H9 (cell line): Measurements from ENCODE around the gene GPR45. TPM values are rescaled to one million over a fixed set of nuclear protein-coding genes. Genes with fewer than 3 reads are reported as not detected.

Experiments
- DNase-seq: peaks from one replicate; pipeline ENCODE4 v3.0.0-alpha.2; 2017
- H2AFZ ChIP-seq: one replicate; pipeline ENCODE4 v1.6.1; 2013; ENCODE audit warnings: mild to moderate bottlenecking, low read length, control low read depth, moderate library complexity
- H2AK5ac ChIP-seq: 2 replicates; pipeline ENCODE4 v1.6.1; 2013; ENCODE audit warnings: low read length, control low read depth, mixed read lengths; ENCODE audit not compliant: insufficient read length
- H2BK120ac ChIP-seq: one replicate; pipeline ENCODE4 v1.6.1; 2013; ENCODE audit warnings: low read depth, mild to moderate bottlenecking, low read length, control low read depth, inconsistent platforms; ENCODE audit not compliant: poor library complexity, severe bottlenecking
- H2BK12ac ChIP-seq: 2 replicates; pipeline ENCODE4 v1.6.1; 2013; ENCODE audit warnings: low read length, control low read depth, mixed read lengths, low read depth; ENCODE audit not compliant: insufficient read length
- H2BK15ac ChIP-seq: 2 replicates; pipeline ENCODE4 v1.6.1; 2013; ENCODE audit warnings: low read depth, low read length, control low read depth
- H2BK20ac ChIP-seq: one replicate; pipeline ENCODE4 v1.6.1; 2013; ENCODE audit warnings: low read depth, mild to moderate bottlenecking, low read length, control low read depth, inconsistent platforms; ENCODE audit not compliant: poor library complexity, severe bottlenecking
- H2BK5ac ChIP-seq: 2 replicates; pipeline ENCODE4 v1.6.1; 2013; ENCODE audit warnings: low read length, control low read depth, mixed read lengths; ENCODE audit not compliant: insufficient read length
- H3K14ac ChIP-seq: 2 replicates; pipeline ENCODE4 v1.6.1; 2013; ENCODE audit warnings: low read length, control low read depth; ENCODE audit not compliant: insufficient read depth
- H3K18ac ChIP-seq: 2 replicates; pipeline ENCODE4 v1.6.1; 2013; ENCODE audit warnings: low read depth, mild to moderate bottlenecking, mixed read lengths, low read length, control low read depth; ENCODE audit not compliant: insufficient read length
- H3K23ac ChIP-seq: 2 replicates; pipeline ENCODE4 v1.6.1; 2013; ENCODE audit warnings: low read length, control low read depth, mixed read lengths, low read depth; ENCODE audit not compliant: insufficient read length
- H3K23me2 ChIP-seq: 2 replicates; pipeline ENCODE4 v1.6.1; 2013; ENCODE audit warnings: low read depth, mild to moderate bottlenecking, mixed read lengths, low read length, control low read depth; ENCODE audit not compliant: insufficient read length, poor library complexity, severe bottlenecking
- H3K27ac ChIP-seq: 2 replicates; pipeline ENCODE4 v1.5.1; 2013; ENCODE audit warnings: low read length, control low read depth, mixed read lengths, low read depth; ENCODE audit not compliant: insufficient read length
- H3K27me3 ChIP-seq: 2 replicates; pipeline ENCODE4 v1.6.1; 2013; ENCODE audit warnings: low read length, control low read depth, inconsistent platforms; ENCODE audit not compliant: insufficient read depth
- H3K4ac ChIP-seq: 2 replicates; pipeline ENCODE4 v1.6.1; 2013; ENCODE audit warnings: low read depth, mild to moderate bottlenecking, control low read depth, inconsistent platforms, low read length, moderate library complexity
- H3K4me1 ChIP-seq: 2 replicates; pipeline ENCODE4 v1.6.1; 2013; ENCODE audit warnings: low read length, control low read depth, inconsistent platforms; ENCODE audit not compliant: insufficient read depth
- H3K4me2 ChIP-seq: 2 replicates; pipeline ENCODE4 v1.6.1; 2013; ENCODE audit warnings: low read length, control low read depth, mixed read lengths; ENCODE audit not compliant: insufficient read length, insufficient read depth
- H3K56ac ChIP-seq: 2 replicates; pipeline ENCODE4 v1.6.1; 2013; ENCODE audit warnings: low read depth, mild to moderate bottlenecking, mixed read lengths, low read length, control low read depth; ENCODE audit not compliant: insufficient read length
- H3K79me1 ChIP-seq: 2 replicates; pipeline ENCODE4 v1.6.1; 2013; ENCODE audit warnings: low read depth, mild to moderate bottlenecking, moderate library complexity, low read length, control low read depth, inconsistent platforms; ENCODE audit not compliant: insufficient read depth, poor library complexity, severe bottlenecking
- H3K79me2 ChIP-seq: 2 replicates; pipeline ENCODE4 v1.6.1; 2013; ENCODE audit warnings: low read length, control low read depth, inconsistent platforms; ENCODE audit not compliant: insufficient read depth
- H3K9ac ChIP-seq: 2 replicates; pipeline ENCODE4 v1.6.1; 2013; ENCODE audit warnings: low read length, control low read depth, mixed read lengths; ENCODE audit not compliant: insufficient read length; ENCODE audit errors: extremely low read depth
- H3K9me3 ChIP-seq: one replicate; pipeline ENCODE4 v1.6.1; 2013; ENCODE audit warnings: low read depth, low read length, inconsistent platforms; ENCODE audit not compliant: control insufficient read depth
- H3T11ph ChIP-seq: one replicate; pipeline ENCODE4 v1.6.1; 2013; ENCODE audit warnings: mild to moderate bottlenecking, low read length, control low read depth, inconsistent platforms
- H4K20me1 ChIP-seq: one replicate; pipeline ENCODE4 v1.6.1; 2013; ENCODE audit not compliant: control insufficient read depth, insufficient read length, insufficient read depth
- H4K5ac ChIP-seq: 2 replicates; pipeline ENCODE4 v1.6.1; 2013; ENCODE audit warnings: low read depth, mild to moderate bottlenecking, mixed read lengths, low read length, control low read depth; ENCODE audit not compliant: insufficient read length
- H4K8ac ChIP-seq: replicated peaks from 2 replicates; pipeline ENCODE4 v1.6.1; 2013; ENCODE audit warnings: low read length, control low read depth, mixed read lengths, low read depth; ENCODE audit not compliant: insufficient read length
- H4K91ac ChIP-seq: 2 replicates; pipeline ENCODE4 v1.6.1; 2013; ENCODE audit warnings: low read depth, mild to moderate bottlenecking, moderate library complexity, mixed read lengths, low read length, control low read depth; ENCODE audit not compliant: insufficient read length
- H3K27ac Mint-ChIP-seq, 3 experiments: 2 replicates in 2 of 3; 3 replicates in 1 of 3; pipeline ENCODE4 v1.8.0; 2020 to 2021; ENCODE audit warnings: mixed read lengths in 3 of 3, mild to moderate bottlenecking in 1 of 3, moderate library complexity in 1 of 3
- H3K27me3 Mint-ChIP-seq: 2 replicates; pipeline ENCODE4 v1.8.0; 2021; ENCODE audit warnings: low read depth, mild to moderate bottlenecking, moderate library complexity, mixed read lengths
- H3K36me3 Mint-ChIP-seq, 3 experiments: 2 replicates in 2 of 3; 3 replicates in 1 of 3; pipeline ENCODE4 v1.8.0; 2020 to 2021; ENCODE audit warnings: low read depth in 3 of 3, mixed read lengths in 3 of 3; ENCODE audit not compliant: insufficient read depth in 1 of 3
- H3K4me1 Mint-ChIP-seq, 2 experiments: 2 replicates each; pipeline ENCODE4 v1.8.0; 2020; ENCODE audit warnings: mixed read lengths in 2 of 2
- H3K4me3 Mint-ChIP-seq, 2 experiments: 2 replicates in 1 of 2; 3 replicates in 1 of 2; pipeline ENCODE4 v1.8.0; 2020 to 2021; ENCODE audit warnings: mild to moderate bottlenecking in 2 of 2, mixed read lengths in 2 of 2, moderate library complexity in 1 of 2
- H3K9me3 Mint-ChIP-seq, 2 experiments: 2 replicates in 1 of 2; 3 replicates in 1 of 2; pipeline ENCODE4 v1.8.0; 2020; ENCODE audit warnings: mild to moderate bottlenecking in 2 of 2, mixed read lengths in 2 of 2, moderate library complexity in 1 of 2
- WGBS: extraction: QIAGEN DNeasy Blood & Tissue Kit; methylation state at CpG from one replicate; pipeline ENCODE4 v1.1.7; 2013; ENCODE audit warnings: missing lambda C conversion rate, low lambda C conversion rate, mixed read lengths; ENCODE audit not compliant: insufficient read length; ENCODE audit errors: extremely low coverage; 5-methylcytosine and 5-hydroxymethylcytosine counted together
- total RNA-seq: library from RNA; stranded (reverse); gene quantifications from 2 replicates; pipeline ENCODE4 v1.2.1, GENCODE V29; 2021
- TF ChIP-seq, protein P1 (sequence below): fragments of 200-600 bp; sonication (generic); conservative IDR thresholded peaks from 3 replicates; pipeline ENCODE4 v1.8.0; 2021; ENCODE audit warnings: antibody characterized with exemption, mild to moderate bottlenecking

GPR45 gene
- total RNA-seq, 1 experiment from 2014 or later = not detected

DNA sequence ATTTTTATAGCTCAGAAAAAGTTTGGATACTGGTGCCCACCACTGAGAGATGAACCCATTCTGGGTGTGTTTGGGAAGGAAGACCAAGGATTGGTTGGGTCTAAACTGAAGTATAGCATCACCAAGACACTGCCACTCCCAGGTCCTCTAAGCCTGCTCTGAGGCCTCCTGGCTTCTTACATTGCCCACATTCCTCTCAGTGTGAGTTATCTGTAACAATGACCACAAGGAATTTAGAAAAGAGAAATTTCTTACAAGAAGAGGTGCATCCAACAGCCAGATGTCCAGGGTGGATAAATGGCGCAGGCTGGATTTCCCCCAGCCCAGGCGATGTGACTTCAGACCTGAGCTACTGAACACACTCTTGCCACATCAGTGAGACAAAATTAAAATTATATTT, 1.6 kb upstream of the GPR45 start:
- Histone ChIP-seq H2BK15ac (no peak overlapping the region), H2BK20ac (no peak overlapping the region), H2AK5ac (no peak overlapping the region), H3K14ac (no peak overlapping the region), H3K4ac (no peak overlapping the region), H4K5ac (no peak overlapping the region), H3K27me3 (no peaks in the 10 kb centered on the region), H3K4me2 (no peak overlapping the region), H2BK5ac (no peak overlapping the region), H3K27ac (no peak overlapping the region), H3K9ac (no peak overlapping the region), H3K9me3 (no peaks in the 10 kb centered on the region), H2BK120ac (no peak overlapping the region), H3K23ac (no peak overlapping the region), H2AFZ (no peak overlapping the region), H3T11ph (no peak overlapping the region), H3K79me1 (no peaks in the 10 kb centered on the region), H3K23me2 (no peaks in the 10 kb centered on the region), H4K91ac (no peak overlapping the region), H3K56ac (no peak overlapping the region), H4K20me1 (no peaks in the 10 kb centered on the region), H3K18ac (no peak overlapping the region), H2BK12ac (no peak overlapping the region), H4K8ac (no peak overlapping the region), H3K79me2 (no peaks in the 10 kb centered on the region), H3K4me1 (no peaks in the 10 kb centered on the region)
- Mint-ChIP-seq H3K9me3 (no peaks in the 10 kb centered on the region; a peak in 1 of 5 replicates), H3K4me3 (no peak overlapping the region), H3K36me3 (no peaks in the 10 kb centered on the region; a peak in 1 of 7 replicates), H3K4me1 (peaks cover 14 to 19% of the 10 kb centered on the region in 2 experiments), H3K27me3 (peaks cover 25% of the 10 kb centered on the region), H3K27ac (no peak overlapping the region; a peak in 1 of 7 replicates)
- TF ChIP-seq, protein P1, sequence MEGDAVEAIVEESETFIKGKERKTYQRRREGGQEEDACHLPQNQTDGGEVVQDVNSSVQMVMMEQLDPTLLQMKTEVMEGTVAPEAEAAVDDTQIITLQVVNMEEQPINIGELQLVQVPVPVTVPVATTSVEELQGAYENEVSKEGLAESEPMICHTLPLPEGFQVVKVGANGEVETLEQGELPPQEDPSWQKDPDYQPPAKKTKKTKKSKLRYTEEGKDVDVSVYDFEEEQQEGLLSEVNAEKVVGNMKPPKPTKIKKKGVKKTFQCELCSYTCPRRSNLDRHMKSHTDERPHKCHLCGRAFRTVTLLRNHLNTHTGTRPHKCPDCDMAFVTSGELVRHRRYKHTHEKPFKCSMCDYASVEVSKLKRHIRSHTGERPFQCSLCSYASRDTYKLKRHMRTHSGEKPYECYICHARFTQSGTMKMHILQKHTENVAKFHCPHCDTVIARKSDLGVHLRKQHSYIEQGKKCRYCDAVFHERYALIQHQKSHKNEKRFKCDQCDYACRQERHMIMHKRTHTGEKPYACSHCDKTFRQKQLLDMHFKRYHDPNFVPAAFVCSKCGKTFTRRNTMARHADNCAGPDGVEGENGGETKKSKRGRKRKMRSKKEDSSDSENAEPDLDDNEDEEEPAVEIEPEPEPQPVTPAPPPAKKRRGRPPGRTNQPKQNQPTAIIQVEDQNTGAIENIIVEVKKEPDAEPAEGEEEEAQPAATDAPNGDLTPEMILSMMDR = no peak
- WGBS = no CpG with 5 or more reads among the region's 2 CpGs
- no peak for DNase-seq
